Stimulated activated CD4-positive, alpha-beta T cell treated with anti-CD3 and anti-CD28 coated beads, Interleukin-2, amount 100 ng/mL, for 48 hours (primary cell): Measurements from ENCODE around the gene KLF13.

ENCODE experiments used
- DNase-seq, 2 donors: peaks; one replicate each; pipeline ENCODE4 v3.0.0-alpha.2; 2020

KLF13 gene

DNA sequence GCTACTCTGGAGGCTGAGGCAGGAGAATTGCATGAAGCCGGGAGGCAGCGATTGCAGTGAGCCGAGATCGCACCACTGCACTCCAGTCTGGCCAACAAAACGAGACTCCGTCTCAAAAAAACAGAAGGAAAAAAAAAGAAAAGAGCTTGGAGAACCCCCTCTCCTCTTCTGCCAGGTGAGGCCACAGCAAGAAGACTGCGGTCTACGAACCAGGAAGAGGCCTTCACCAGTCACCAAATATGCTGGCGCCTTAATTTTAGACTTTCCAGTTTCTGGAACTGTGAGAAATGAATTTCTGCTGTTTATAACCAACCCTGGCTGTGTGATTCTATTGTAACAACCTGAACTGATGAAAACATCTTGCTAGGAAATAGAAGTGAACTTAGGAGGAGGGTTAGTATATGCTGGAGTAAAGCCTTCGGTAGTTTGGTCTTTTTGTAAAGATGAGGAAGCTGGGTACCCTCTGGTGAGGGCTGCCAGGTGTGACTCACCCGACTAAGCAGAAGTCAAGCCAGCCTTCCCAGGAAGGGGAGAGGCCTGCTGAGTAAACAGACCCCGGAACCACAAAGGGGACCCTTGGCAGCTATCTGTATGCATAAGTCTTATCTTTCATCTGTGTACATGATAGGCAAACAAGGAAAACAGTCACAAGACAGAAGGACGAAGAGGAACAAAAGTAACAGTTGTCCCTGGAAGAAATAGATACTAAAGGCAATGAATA is 78.7 kb downstream of the KLF13 start:
- no peak for DNase-seq

DNA sequence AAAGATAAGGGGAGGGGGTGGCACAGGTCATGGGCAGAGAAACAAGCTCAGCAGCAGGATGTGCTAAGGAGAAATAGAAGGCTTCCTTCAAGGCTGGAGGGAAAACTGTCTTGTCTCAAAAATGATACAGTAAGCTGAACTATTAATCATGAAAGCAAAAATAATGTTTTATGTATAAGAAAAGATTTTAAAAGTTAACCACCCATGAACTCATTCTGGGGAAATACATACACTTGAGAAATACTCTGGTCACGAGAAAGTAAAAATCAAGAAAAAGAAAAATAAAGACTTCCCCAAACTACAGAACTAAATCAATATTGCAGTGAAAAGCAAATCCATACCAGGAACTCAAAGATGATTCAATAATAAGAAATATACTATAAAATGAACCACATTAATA is 80.7 kb downstream of the KLF13 start:
- DNase-seq: no peak

DNA sequence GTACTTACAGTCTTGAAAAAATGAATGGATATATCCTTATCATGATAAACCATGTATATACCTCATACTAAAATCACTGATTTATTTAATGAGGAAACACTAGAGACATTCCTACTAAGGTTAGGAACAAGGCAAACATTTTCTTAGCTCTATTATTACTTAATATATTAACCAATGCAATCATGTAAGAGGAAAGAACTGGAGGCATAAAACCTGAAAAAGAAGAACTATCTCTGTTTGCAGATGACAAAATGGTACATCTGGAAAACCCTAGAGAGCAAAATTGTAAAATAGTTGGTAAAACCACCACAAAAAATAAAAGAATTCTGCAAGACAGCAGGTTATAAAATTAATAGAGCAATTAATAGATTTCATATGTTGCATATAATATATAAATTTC is 81.2 kb downstream of the KLF13 start:
- no peak for DNase-seq

DNA sequence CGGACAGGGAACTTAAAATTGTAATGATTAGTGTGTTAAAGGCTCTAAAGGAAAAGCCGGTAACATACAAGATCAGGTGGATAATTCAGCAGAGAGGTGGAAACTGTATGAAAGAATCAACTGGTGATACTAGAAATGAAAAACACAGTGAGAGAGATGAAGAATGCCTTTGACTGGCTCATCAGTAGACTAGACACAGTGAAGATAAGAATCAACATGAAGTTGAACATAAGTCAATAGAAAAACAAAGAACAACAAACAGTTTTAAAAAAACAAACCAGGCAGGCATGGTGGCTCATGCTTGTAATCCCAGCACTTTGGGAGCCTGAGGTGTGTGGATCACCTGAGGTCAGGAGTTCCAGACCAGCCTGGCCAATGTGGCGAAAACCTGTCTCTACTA is 82.1 kb downstream of the KLF13 start:
- no peak for DNase-seq

DNA sequence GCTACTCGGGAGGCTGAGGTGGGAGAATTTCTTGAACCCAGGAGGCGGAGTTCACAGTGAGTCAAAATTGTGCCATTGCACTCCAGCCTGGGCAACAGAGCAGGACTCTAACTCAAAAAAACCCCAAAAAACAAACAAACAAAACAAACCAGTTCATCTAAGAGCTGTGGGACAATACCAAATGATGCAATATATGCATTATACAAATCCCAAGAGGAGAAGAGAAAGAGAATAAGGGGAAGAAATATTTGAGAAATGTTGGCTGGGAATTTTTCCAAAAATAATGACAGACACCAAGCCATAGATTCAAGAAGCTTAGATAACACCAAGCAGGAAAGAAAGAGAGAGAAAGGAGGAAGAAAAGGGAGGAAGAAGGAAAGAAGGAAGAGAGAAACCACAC is 82.5 kb downstream of the KLF13 start:
- no peak for DNase-seq

DNA sequence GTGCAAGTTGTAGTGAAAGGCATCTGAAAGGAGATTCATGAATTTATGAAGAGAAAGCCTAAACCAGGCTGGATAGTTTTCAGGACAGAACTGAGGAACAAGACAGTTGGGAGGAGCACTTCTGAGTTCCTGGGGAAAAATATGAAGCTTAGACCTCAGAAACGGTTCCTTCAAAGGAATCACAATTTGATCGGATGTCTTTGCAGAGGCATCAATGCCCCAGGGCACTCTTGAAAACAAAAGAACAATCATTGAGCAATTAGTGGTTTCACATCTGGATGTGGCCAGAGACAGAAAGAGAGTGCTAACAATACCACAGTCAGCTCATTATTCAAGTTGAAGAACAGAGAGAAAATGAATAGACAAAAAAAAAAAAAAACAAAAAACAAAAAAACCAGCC is 86.2 kb downstream of the KLF13 start:
- no peak for DNase-seq

DNA sequence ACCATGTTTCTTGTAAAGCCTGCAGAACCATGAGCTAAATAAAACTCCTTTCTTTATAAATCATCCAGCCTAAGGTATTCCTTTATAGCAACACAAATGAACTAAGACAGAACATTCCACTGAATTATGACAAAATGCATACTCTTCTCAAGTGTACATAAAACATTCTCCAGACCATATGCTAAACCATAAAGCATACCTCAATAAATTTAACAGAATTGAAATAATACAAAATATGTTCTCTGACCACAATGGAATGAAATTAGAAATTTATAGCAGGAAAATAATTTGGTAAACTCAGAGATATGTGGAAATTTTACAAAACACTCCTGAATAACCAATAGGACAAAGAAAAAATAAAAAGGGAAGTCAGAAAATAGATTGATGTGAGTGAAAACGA is 88.6 kb downstream of the KLF13 start:
- no peak for DNase-seq

DNA sequence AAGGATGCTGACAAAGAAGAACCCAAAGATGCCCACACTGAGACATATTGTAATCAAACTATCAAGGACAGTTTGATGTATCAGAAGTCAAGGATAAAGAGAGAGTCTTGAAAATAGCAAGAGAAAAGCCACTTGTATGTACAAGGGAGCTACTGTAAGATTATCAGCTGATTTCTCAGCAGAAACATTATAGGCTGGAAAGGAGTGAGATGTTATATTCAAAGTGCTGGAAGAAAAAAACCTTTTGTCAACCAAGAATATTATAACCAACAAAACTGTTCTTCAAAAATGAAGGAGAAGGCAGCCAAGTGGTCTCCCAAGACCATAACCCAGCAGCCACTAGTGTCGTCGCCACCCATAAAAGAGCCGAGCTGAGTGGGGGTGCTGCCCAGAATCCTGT is 93.2 kb downstream of the KLF13 start:
- DNase-seq: no peak

DNA sequence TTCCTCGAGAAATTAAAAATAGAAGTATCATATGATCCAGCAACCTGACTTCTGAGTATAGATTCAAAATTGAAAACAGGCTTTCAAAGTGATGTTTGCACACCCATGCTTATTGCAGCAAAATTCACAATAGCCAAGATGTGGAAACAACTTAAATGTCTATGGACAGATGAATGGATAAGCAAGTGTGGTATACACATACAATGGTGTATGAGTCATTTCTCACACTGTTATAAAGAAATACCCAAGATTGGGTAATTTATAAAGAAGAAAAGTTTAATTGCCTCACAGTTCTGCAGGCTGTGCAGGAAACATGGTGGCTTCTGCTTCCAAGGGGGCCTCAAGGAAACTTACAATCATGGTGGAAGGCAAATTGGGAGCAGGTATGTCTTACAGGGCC is 100.8 kb downstream of the KLF13 start:
- DNase-seq: no peak
